Lower lobe of right lung (tissue), 2 donors: ENCODE results near the gene TRPV4. TPM values are rescaled to one million over a fixed set of nuclear protein-coding genes. Genes with fewer than 3 reads are reported as not detected.

Source experiments
- ATAC-seq, 2 donors: fragments of 200-7000 bp; cut with Tn5 transposase; one replicate each; pipeline ENCODE4 v1.9.1; 2020 to 2022; ENCODE audit warnings: mild to moderate bottlenecking in 2 of 2, moderate library complexity in 2 of 2
- DNase-seq: peaks from one replicate; pipeline ENCODE4 v3.0.0-alpha.2; 2020
- H3K27ac ChIP-seq: fragments of 200-600 bp; one replicate; pipeline ENCODE4 v1.8.0; 2022
- H3K27me3 ChIP-seq: fragments of 200-600 bp; one replicate; pipeline ENCODE4 v1.8.0; 2022; ENCODE audit warnings: low read depth
- H3K36me3 ChIP-seq: fragments of 200-600 bp; one replicate; pipeline ENCODE4 v1.8.0; 2022; ENCODE audit warnings: mild to moderate bottlenecking
- H3K4me1 ChIP-seq: fragments of 200-600 bp; one replicate; pipeline ENCODE4 v1.8.0; 2022
- H3K4me3 ChIP-seq: fragments of 200-600 bp; one replicate; pipeline ENCODE4 v1.8.0; 2022; ENCODE audit warnings: mild to moderate bottlenecking
- H3K9me3 ChIP-seq: fragments of 200-600 bp; one replicate; pipeline ENCODE4 v1.8.0; 2022
- CTCF ChIP-seq: fragments of 200-600 bp; IDR thresholded peaks from one replicate; pipeline ENCODE4 v1.8.0; 2022; ENCODE audit warnings: antibody characterized with exemption, mild to moderate bottlenecking
- intact Hi-C: fragments of 100-400 bp; cut with DNase I; formaldehyde crosslinking; loops from one replicate; pipeline ENCODE4 v1.11.0; 2022
- total RNA-seq: library from RNA; stranded (reverse); fragmentation: NEBNext Ultra II Directional; extraction: Animal tissue kit (Norgen Biotek cat#: 25700); gene quantifications from one replicate; pipeline ENCODE4 v1.2.1, GENCODE V29; 2021
- donor health status: DM: no; HTN: yes; CAD: no; lungs with severe emphysema.

TRPV4 gene
- total RNA-seq, 1 donor from 2014 or later, result 7.7 TPM

GRCh38 chr12:109793826-109794501 lies 39.2 kb downstream of the TRPV4 start:
- Histone ChIP-seq H3K36me3 (no peaks in the 10 kb centered on the region), H3K27ac (no peak overlapping the region), H3K4me3 (no peak overlapping the region), H3K4me1 (no peaks in the 10 kb centered on the region), H3K9me3 (no peaks in the 10 kb centered on the region), H3K27me3 (no peaks in the 10 kb centered on the region)
- DNase-seq (no peak), ATAC-seq (no peak)
- no peak for TF ChIP-seq CTCF
- intact Hi-C loops, result no loop called here

GRCh38 chr12:109793411-109793810 lies 39.8 kb downstream of the TRPV4 start:
- H3K4me3 ChIP-seq, result no peak overlapping the region
- H3K27me3 ChIP-seq, result no peaks in the 10 kb centered on the region
- no peak for TF ChIP-seq CTCF
- no peaks in the 10 kb centered on the region for H3K9me3 ChIP-seq
- no peaks in the 10 kb centered on the region for H3K36me3 ChIP-seq
- no peak overlapping the region for H3K27ac ChIP-seq
- H3K4me1 ChIP-seq, result no peaks in the 10 kb centered on the region
- ATAC-seq (no peak), DNase-seq (peak; percentile 11)
- intact Hi-C loops, result no loop called here

GRCh38 chr12:109792992-109793391 lies 40.2 kb downstream of the TRPV4 start:
- H3K9me3 ChIP-seq, result no peaks in the 10 kb centered on the region
- H3K27ac ChIP-seq, result no peak overlapping the region
- TF ChIP-seq CTCF, result no peak
- intact Hi-C loops, result no loop called here
- no peaks in the 10 kb centered on the region for H3K4me1 ChIP-seq
- no peak for DNase-seq
- ATAC-seq, result no peak
- H3K4me3 ChIP-seq, result no peak overlapping the region
- H3K27me3 ChIP-seq, result no peaks in the 10 kb centered on the region
- H3K36me3 ChIP-seq, result no peaks in the 10 kb centered on the region

GRCh38 chr12:109789526-109790048 lies 43.6 kb downstream of the TRPV4 start:
- intact Hi-C loops, result no loop called here
- Histone ChIP-seq H3K36me3 (no peaks in the 10 kb centered on the region), H3K4me1 (no peaks in the 10 kb centered on the region), H3K27ac (no peak overlapping the region), H3K4me3 (no peak overlapping the region), H3K9me3 (no peaks in the 10 kb centered on the region), H3K27me3 (no peaks in the 10 kb centered on the region)
- ATAC-seq (no peak), DNase-seq (no peak)
- TF ChIP-seq CTCF, result no peak

- DNase-seq (no peak), ATAC-seq (no peak)
- Histone ChIP-seq H3K9me3 (no peaks in the 10 kb centered on the region), H3K36me3 (no peaks in the 10 kb centered on the region), H3K4me3 (no peak overlapping the region), H3K27me3 (peaks cover 4% of the 10 kb centered on the region), H3K4me1 (no peaks in the 10 kb centered on the region), H3K27ac (no peak overlapping the region)
- intact Hi-C loops, result no loop called here
- TF ChIP-seq CTCF, result no peak
Measured at GRCh38 chr12:109786799-109787198, 46.4 kb downstream of the TRPV4 start.
